ENCODE data around the gene TXNDC17. TPM values are rescaled to one million over a fixed set of nuclear protein-coding genes. Genes with fewer than 3 reads are reported as not detected.

The TXNDC17 gene
- total and polyA plus RNA-seq, 2 of the 13 experiments (the other 11 are each of a cell fraction or from before 2014, with no cell fraction given) = 188 to 266 TPM

- TF ChIP-seq ZNF609 (CRISPR knock-in tag; IDR thresholded peaks at IDR 0.05; ENCODE audit: borderline replicate concordance) (0 out of 2 replicates have a peak, but pooled peaks have one; percentile 5), AGO2 (optimal IDR thresholded peaks at IDR 0.05; ENCODE audit: low read depth, low read length) (peak; percentile 65), ZNF17 (CRISPR knock-in tag; IDR thresholded peaks at IDR 0.05) (no peak), CREB3 (CRISPR knock-in tag; IDR thresholded peaks at IDR 0.05) (no peak), KDM4B (CRISPR knock-in tag; IDR thresholded peaks at IDR 0.05) (no peak), PAF1 (CRISPR knock-in tag; IDR thresholded peaks at IDR 0.05) (peak; percentile 68; the same call in 1 of the 2 replicates), ZBED4 (CRISPR knock-in tag; IDR thresholded peaks at IDR 0.05; ENCODE audit: borderline replicate concordance) (no peak), TARDBP (CRISPR knock-in tag; IDR thresholded peaks at IDR 0.05) (peak; percentile 35; the same call in 1 of the 2 replicates), SNAPC2 (CRISPR knock-in tag; IDR thresholded peaks at IDR 0.05) (peak; percentile 84; the same call in 1 of the 2 replicates), NCOA5 (CRISPR knock-in tag; IDR thresholded peaks at IDR 0.05) (0 out of 2 replicates have a peak, but pooled peaks have one; percentile 78), RBAK (CRISPR knock-in tag; IDR thresholded peaks at IDR 0.05) (no peak), AKAP8 (CRISPR knock-in tag; IDR thresholded peaks at IDR 0.05) (0 out of 2 replicates have a peak, but pooled peaks have one; percentile 14), SKI (IDR thresholded peaks at IDR 0.05; ENCODE audit: partially characterized antibody) (no peak), GPN1 (CRISPR knock-in tag; IDR thresholded peaks at IDR 0.05; ENCODE audit: borderline replicate concordance) (no peak), ZNF878 (CRISPR knock-in tag; IDR thresholded peaks at IDR 0.05) (no peak), ELF4 (CRISPR knock-in tag; IDR thresholded peaks at IDR 0.05; ENCODE audit: borderline replicate concordance) (no peak), ZNF451 (CRISPR knock-in tag; IDR thresholded peaks at IDR 0.05) (no peak), ZNF776 (CRISPR knock-in tag; IDR thresholded peaks at IDR 0.05) (no peak), POLR2A (IDR thresholded peaks at IDR 0.05; ENCODE audit: insufficient read depth in 1 of 2, low read depth in 2 of 2, low read length in 2 of 2) (peak in 1 of 2 experiments; percentile 38; a peak in 2 of 4 replicates), LBX2 (CRISPR knock-in tag; IDR thresholded peaks at IDR 0.05; ENCODE audit: borderline replicate concordance) (no peak)
Observed at GRCh38 chr17:6684881-6685767, 44.3 kb downstream of the TXNDC17 start (continued).

Data from HepG2 (cell line).